Measurements from ENCODE around the gene UNC79.

Gene UNC79

GRCh38 chr14:93688239-93688666, 257.5 kb downstream of the UNC79 start:
- no peak overlapping the region for H3K4me2 ChIP-seq (ENCODE audit: low read length)
- H3K27me3 ChIP-seq (ENCODE audit: control insufficient read depth, insufficient read depth, low read length): no peaks in the 10 kb centered on the region
- no peak for TF ChIP-seq CTCF (IDR thresholded peaks at IDR 0.05)

GRCh38 chr14:93688820-93689219, 258.1 kb downstream of the UNC79 start:
- no peak overlapping the region for H3K9ac ChIP-seq
- H3K4me2 ChIP-seq (ENCODE audit: low read length): no peak overlapping the region
- no peak overlapping the region for H3K27ac ChIP-seq
- H3K27me3 ChIP-seq (ENCODE audit: control insufficient read depth, insufficient read depth, low read length): no peaks in the 10 kb centered on the region
- no peak overlapping the region for H2AFZ ChIP-seq
- peaks cover 5% of the 10 kb centered on the region for H3K4me1 ChIP-seq
- H3K79me2 ChIP-seq: no peaks in the 10 kb centered on the region
- no peak overlapping the region for H3K4me3 ChIP-seq (ENCODE audit: low read depth, low read length)
- H3K9me3 ChIP-seq (ENCODE audit: control insufficient read depth, low read length): no peaks in the 10 kb centered on the region
- no peaks in the 10 kb centered on the region for H3K36me3 ChIP-seq (ENCODE audit: control insufficient read depth, insufficient read depth, low read length)
- TF ChIP-seq CTCF (IDR thresholded peaks at IDR 0.05): no peak

More at GRCh38 chr14:93688239-93688666, 257.5 kb downstream of the UNC79 start:
- Histone ChIP-seq H3K27ac (no peak overlapping the region), H3K79me2 (no peaks in the 10 kb centered on the region), H2AFZ (no peak overlapping the region), H3K36me3 (ENCODE audit: control insufficient read depth, insufficient read depth, low read length) (no peaks in the 10 kb centered on the region), H3K9me3 (ENCODE audit: control insufficient read depth, low read length) (no peaks in the 10 kb centered on the region), H3K9ac (no peak overlapping the region), H3K4me3 (ENCODE audit: low read depth, low read length) (no peak overlapping the region), H3K4me1 (peaks cover 5% of the 10 kb centered on the region)

- H3K4me1 ChIP-seq: peaks cover 5% of the 10 kb centered on the region
- H2AFZ ChIP-seq: no peak overlapping the region
- H3K9ac ChIP-seq: no peak overlapping the region
- no peak overlapping the region for H3K4me2 ChIP-seq (ENCODE audit: low read length)
- H3K27me3 ChIP-seq (ENCODE audit: control insufficient read depth, insufficient read depth, low read length): no peaks in the 10 kb centered on the region
- TF ChIP-seq CTCF (IDR thresholded peaks at IDR 0.05): no peak
- no peak overlapping the region for H3K4me3 ChIP-seq (ENCODE audit: low read depth, low read length)
- H3K36me3 ChIP-seq (ENCODE audit: control insufficient read depth, insufficient read depth, low read length): no peaks in the 10 kb centered on the region
- H3K79me2 ChIP-seq: no peaks in the 10 kb centered on the region
- H3K27ac ChIP-seq: no peak overlapping the region
- no peaks in the 10 kb centered on the region for H3K9me3 ChIP-seq (ENCODE audit: control insufficient read depth, low read length)
Measured at GRCh38 chr14:93690146-93690545, 259.4 kb downstream of the UNC79 start.

GRCh38 chr14:93691042-93691780, 260.5 kb downstream of the UNC79 start:
- Histone ChIP-seq H3K36me3 (ENCODE audit: control insufficient read depth, insufficient read depth, low read length) (no peaks in the 10 kb centered on the region), H3K4me1 (peaks cover 5% of the 10 kb centered on the region), H3K27ac (no peak overlapping the region), H3K9ac (no peak overlapping the region), H3K27me3 (ENCODE audit: control insufficient read depth, insufficient read depth, low read length) (no peaks in the 10 kb centered on the region), H3K9me3 (ENCODE audit: control insufficient read depth, low read length) (no peaks in the 10 kb centered on the region), H3K4me3 (ENCODE audit: low read depth, low read length) (no peak overlapping the region), H3K79me2 (no peaks in the 10 kb centered on the region), H2AFZ (no peak overlapping the region), H3K4me2 (ENCODE audit: low read length) (no peak overlapping the region)
- TF ChIP-seq CTCF (IDR thresholded peaks at IDR 0.05): no peak

- Histone ChIP-seq H3K27ac (no peak overlapping the region), H3K36me3 (ENCODE audit: control insufficient read depth, insufficient read depth, low read length) (no peaks in the 10 kb centered on the region), H3K4me1 (no peaks in the 10 kb centered on the region), H3K4me2 (ENCODE audit: low read length) (no peak overlapping the region), H3K9ac (no peak overlapping the region), H3K27me3 (ENCODE audit: control insufficient read depth, insufficient read depth, low read length) (no peaks in the 10 kb centered on the region), H2AFZ (no peak overlapping the region), H3K4me3 (ENCODE audit: low read depth, low read length) (no peak overlapping the region), H3K9me3 (ENCODE audit: control insufficient read depth, low read length) (no peaks in the 10 kb centered on the region), H3K79me2 (no peaks in the 10 kb centered on the region)
- TF ChIP-seq CTCF (IDR thresholded peaks at IDR 0.05): no peak
Measured at GRCh38 chr14:93693914-93694313, 263.2 kb downstream of the UNC79 start.
